ENCODE results near the gene IL17RB. TPM values are rescaled to one million over a fixed set of nuclear protein-coding genes. Genes with fewer than 3 reads are reported as not detected.
A peak's percentile ranks its signal among the peaks of the same experiment; 100 is the strongest.

IL17RB gene
- total RNA-seq, 1 donor from 2014 or later: 10.5 TPM

DNA sequence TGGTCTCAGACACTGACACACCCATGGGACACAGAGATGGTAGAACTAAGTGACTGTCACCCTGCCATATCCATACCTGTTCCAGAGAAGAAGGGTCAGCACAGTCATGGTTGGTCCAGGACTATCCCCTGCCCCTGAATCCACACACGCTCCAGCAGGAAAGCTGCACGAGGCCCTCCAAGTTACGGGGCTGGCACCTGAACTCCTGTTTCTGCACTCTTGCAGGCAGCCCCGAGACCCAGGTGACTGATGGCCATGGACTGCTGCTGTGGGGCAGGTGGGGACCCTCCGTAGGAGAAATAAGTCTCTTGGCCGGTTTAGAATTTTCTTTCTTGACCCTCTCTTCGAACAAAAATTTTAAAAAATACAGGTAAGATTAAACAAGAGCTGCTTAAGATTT, 30.7 kb upstream of the IL17RB start:
- H3K27ac Mint-ChIP-seq: no peak overlapping the region
- no peaks in the 10 kb centered on the region for H3K27me3 Mint-ChIP-seq
- no peak overlapping the region for H3K4me3 Mint-ChIP-seq
- TF ChIP-seq, protein P1, sequence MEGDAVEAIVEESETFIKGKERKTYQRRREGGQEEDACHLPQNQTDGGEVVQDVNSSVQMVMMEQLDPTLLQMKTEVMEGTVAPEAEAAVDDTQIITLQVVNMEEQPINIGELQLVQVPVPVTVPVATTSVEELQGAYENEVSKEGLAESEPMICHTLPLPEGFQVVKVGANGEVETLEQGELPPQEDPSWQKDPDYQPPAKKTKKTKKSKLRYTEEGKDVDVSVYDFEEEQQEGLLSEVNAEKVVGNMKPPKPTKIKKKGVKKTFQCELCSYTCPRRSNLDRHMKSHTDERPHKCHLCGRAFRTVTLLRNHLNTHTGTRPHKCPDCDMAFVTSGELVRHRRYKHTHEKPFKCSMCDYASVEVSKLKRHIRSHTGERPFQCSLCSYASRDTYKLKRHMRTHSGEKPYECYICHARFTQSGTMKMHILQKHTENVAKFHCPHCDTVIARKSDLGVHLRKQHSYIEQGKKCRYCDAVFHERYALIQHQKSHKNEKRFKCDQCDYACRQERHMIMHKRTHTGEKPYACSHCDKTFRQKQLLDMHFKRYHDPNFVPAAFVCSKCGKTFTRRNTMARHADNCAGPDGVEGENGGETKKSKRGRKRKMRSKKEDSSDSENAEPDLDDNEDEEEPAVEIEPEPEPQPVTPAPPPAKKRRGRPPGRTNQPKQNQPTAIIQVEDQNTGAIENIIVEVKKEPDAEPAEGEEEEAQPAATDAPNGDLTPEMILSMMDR (conservative IDR thresholded peaks at IDR 0.05): no peak
- H3K4me1 Mint-ChIP-seq (ENCODE audit: unreplicated experiment): no peaks in the 10 kb centered on the region
- no peaks in the 10 kb centered on the region for H3K9me3 Mint-ChIP-seq
- DNase-seq (ENCODE audit: extremely low spot score, unreplicated experiment): no peak
- H3K36me3 Mint-ChIP-seq: no peaks in the 10 kb centered on the region

- no peak overlapping the region for H3K4me3 Mint-ChIP-seq
- H3K27me3 Mint-ChIP-seq: no peaks in the 10 kb centered on the region
- H3K27ac Mint-ChIP-seq: no peak overlapping the region
- DNase-seq (ENCODE audit: extremely low spot score, unreplicated experiment): no peak
- no peaks in the 10 kb centered on the region for H3K36me3 Mint-ChIP-seq
- no peaks in the 10 kb centered on the region for H3K9me3 Mint-ChIP-seq
- TF ChIP-seq, protein P1 (conservative IDR thresholded peaks at IDR 0.05): no peak
- H3K4me1 Mint-ChIP-seq (ENCODE audit: unreplicated experiment): no peaks in the 10 kb centered on the region
Observed at GRCh38 chr3:53816425-53816824, 29.9 kb upstream of the IL17RB start.

DNA sequence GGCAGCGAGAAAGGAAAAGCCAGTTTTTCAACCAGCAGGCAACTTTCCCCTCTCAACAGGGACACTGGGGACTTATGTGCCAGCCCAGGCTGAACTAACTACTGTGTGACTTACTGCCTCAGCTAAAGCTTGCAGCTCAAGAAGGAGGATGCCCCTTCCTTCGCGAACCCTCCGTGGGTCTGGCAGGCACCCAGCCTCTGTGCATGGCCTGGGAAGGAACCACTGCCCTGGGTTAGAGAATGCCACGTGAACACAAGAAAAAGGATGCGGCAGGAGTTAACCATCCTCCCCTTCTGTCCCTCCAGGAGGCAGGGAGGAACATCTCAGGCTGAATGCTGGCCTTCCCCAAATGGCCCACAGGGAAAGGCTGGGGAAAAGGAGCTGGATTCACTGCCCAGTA, 29.2 kb upstream of the IL17RB start:
- DNase-seq (ENCODE audit: extremely low spot score, unreplicated experiment): no peak

GRCh38 chr3:53817809-53818208, 28.6 kb upstream of the IL17RB start:
- no peaks in the 10 kb centered on the region for H3K36me3 Mint-ChIP-seq
- DNase-seq (ENCODE audit: extremely low spot score, unreplicated experiment): no peak
- H3K27ac Mint-ChIP-seq: no peak overlapping the region
- no peaks in the 10 kb centered on the region for H3K9me3 Mint-ChIP-seq
- TF ChIP-seq, protein P1 (conservative IDR thresholded peaks at IDR 0.05): no peak
- H3K4me1 Mint-ChIP-seq (ENCODE audit: unreplicated experiment): no peaks in the 10 kb centered on the region
- no peak overlapping the region for H3K4me3 Mint-ChIP-seq
- H3K27me3 Mint-ChIP-seq: no peaks in the 10 kb centered on the region

More for the DNA sequence above, 29.2 kb upstream of the IL17RB start:
- Mint-ChIP-seq H3K27ac (no peak overlapping the region), H3K4me3 (no peak overlapping the region), H3K9me3 (no peaks in the 10 kb centered on the region), H3K27me3 (no peaks in the 10 kb centered on the region), H3K36me3 (no peaks in the 10 kb centered on the region), H3K4me1 (ENCODE audit: unreplicated experiment) (no peaks in the 10 kb centered on the region)
- TF ChIP-seq, protein P1 (conservative IDR thresholded peaks at IDR 0.05): no peak

GRCh38 chr3:53818221-53819162, 27.9 kb upstream of the IL17RB start:
- TF ChIP-seq, protein P1 (conservative IDR thresholded peaks at IDR 0.05): no peak
- Mint-ChIP-seq H3K4me1 (ENCODE audit: unreplicated experiment) (no peaks in the 10 kb centered on the region), H3K4me3 (no peak overlapping the region), H3K36me3 (no peaks in the 10 kb centered on the region), H3K27me3 (no peaks in the 10 kb centered on the region), H3K9me3 (no peaks in the 10 kb centered on the region), H3K27ac (no peak overlapping the region)
- DNase-seq (ENCODE audit: extremely low spot score, unreplicated experiment): peak; percentile 60

Measured in type B pancreatic cell (in vitro differentiated cells).